Measurements from ENCODE around the gene FASN. TPM values are rescaled to one million over a fixed set of nuclear protein-coding genes. Genes with fewer than 3 reads are reported as not detected.

FASN gene
- total RNA-seq, 2 experiments from 2014 or later: 255 to 261 TPM

- CTCF ChIA-PET: no interaction called here
- no peaks in the 10 kb centered on the region for H3K27me3 Mint-ChIP-seq (ENCODE audit: low read depth)
- H3K36me3 Mint-ChIP-seq (ENCODE audit: low read depth): peaks cover 33% of the 10 kb centered on the region
- DNase-seq (no peak), ATAC-seq (no peak)
- H3K4me3 Mint-ChIP-seq: no peak overlapping the region
- no peaks in the 10 kb centered on the region for H3K9me3 Mint-ChIP-seq (ENCODE audit: insufficient read depth)
- H3K27ac Mint-ChIP-seq: no peak overlapping the region
- H3K4me1 Mint-ChIP-seq (ENCODE audit: low read depth): no peaks in the 10 kb centered on the region
- POLR2A ChIA-PET: no interaction called here
Measured at GRCh38 chr17:82083533-82084359, 14.3 kb downstream of the FASN start.

GRCh38 chr17:82083009-82083408 lies 15.0 kb downstream of the FASN start:
- Mint-ChIP-seq H3K27me3 (ENCODE audit: low read depth) (no peaks in the 10 kb centered on the region), H3K4me3 (no peak overlapping the region), H3K4me1 (ENCODE audit: low read depth) (no peaks in the 10 kb centered on the region), H3K36me3 (ENCODE audit: low read depth) (peaks cover 32% of the 10 kb centered on the region), H3K27ac (no peak overlapping the region), H3K9me3 (ENCODE audit: insufficient read depth) (no peaks in the 10 kb centered on the region)
- ChIA-PET POLR2A (no interaction called here), CTCF (no interaction called here)
- ATAC-seq (no peak), DNase-seq (no peak)

GRCh38 chr17:82082456-82082855 lies 15.6 kb downstream of the FASN start:
- CTCF ChIA-PET: no interaction called here
- peaks cover 30% of the 10 kb centered on the region for H3K36me3 Mint-ChIP-seq (ENCODE audit: low read depth)
- H3K4me3 Mint-ChIP-seq: no peak overlapping the region
- DNase-seq (no peak), ATAC-seq (no peak)
- POLR2A ChIA-PET: no interaction called here
- no peaks in the 10 kb centered on the region for H3K27me3 Mint-ChIP-seq (ENCODE audit: low read depth)
- H3K27ac Mint-ChIP-seq: no peak overlapping the region
- H3K4me1 Mint-ChIP-seq (ENCODE audit: low read depth): no peaks in the 10 kb centered on the region
- no peaks in the 10 kb centered on the region for H3K9me3 Mint-ChIP-seq (ENCODE audit: insufficient read depth)

- ChIA-PET CTCF (no interaction called here), POLR2A (interaction anchor here (0.6 kb wide), 1 partner anchor 11 kb away, joined by 3 read pairs; no protein-coding TSS in a partner anchor)
- DNase-seq (no peak), ATAC-seq (no peak)
- Mint-ChIP-seq H3K27ac (no peak overlapping the region), H3K36me3 (ENCODE audit: low read depth) (peaks cover 30% of the 10 kb centered on the region), H3K9me3 (ENCODE audit: insufficient read depth) (no peaks in the 10 kb centered on the region), H3K27me3 (ENCODE audit: low read depth) (no peaks in the 10 kb centered on the region), H3K4me1 (ENCODE audit: low read depth) (no peaks in the 10 kb centered on the region), H3K4me3 (no peak overlapping the region)
Measured at GRCh38 chr17:82081966-82082365, 16.1 kb downstream of the FASN start.

GRCh38 chr17:82081546-82081945 lies 16.5 kb downstream of the FASN start:
- H3K27ac Mint-ChIP-seq: no peak overlapping the region
- no peaks in the 10 kb centered on the region for H3K4me1 Mint-ChIP-seq (ENCODE audit: low read depth)
- ChIA-PET POLR2A (interaction anchor here (0.6 kb wide), 1 partner anchor 11 kb away, joined by 3 read pairs; no protein-coding TSS in a partner anchor), CTCF (no interaction called here)
- DNase-seq (no peak), ATAC-seq (no peak)
- no peak overlapping the region for H3K4me3 Mint-ChIP-seq
- no peaks in the 10 kb centered on the region for H3K9me3 Mint-ChIP-seq (ENCODE audit: insufficient read depth)
- peaks cover 30% of the 10 kb centered on the region for H3K36me3 Mint-ChIP-seq (ENCODE audit: low read depth)
- H3K27me3 Mint-ChIP-seq (ENCODE audit: low read depth): no peaks in the 10 kb centered on the region

- Mint-ChIP-seq H3K36me3 (ENCODE audit: low read depth) (peaks cover 28% of the 10 kb centered on the region), H3K27me3 (ENCODE audit: low read depth) (no peaks in the 10 kb centered on the region), H3K4me3 (no peak overlapping the region), H3K9me3 (ENCODE audit: insufficient read depth) (no peaks in the 10 kb centered on the region), H3K27ac (no peak overlapping the region), H3K4me1 (ENCODE audit: low read depth) (no peaks in the 10 kb centered on the region)
- POLR2A ChIA-PET: interaction anchor here (0.6 kb wide), 1 partner anchor 227 kb away, joined by 3 read pairs; no protein-coding TSS in a partner anchor
- CTCF ChIA-PET: no interaction called here
- DNase-seq (no peak), ATAC-seq (no peak)
Measured at GRCh38 chr17:82080789-82081464, 17.1 kb downstream of the FASN start.

GRCh38 chr17:82080048-82080788 lies 17.8 kb downstream of the FASN start:
- ChIA-PET CTCF (no interaction called here), POLR2A (interaction anchor here (0.6 kb wide), 1 partner anchor 226 kb away, joined by 3 read pairs; no protein-coding TSS in a partner anchor)
- Mint-ChIP-seq H3K4me3 (no peak overlapping the region), H3K4me1 (ENCODE audit: low read depth) (no peaks in the 10 kb centered on the region), H3K27me3 (ENCODE audit: low read depth) (no peaks in the 10 kb centered on the region), H3K36me3 (ENCODE audit: low read depth) (peaks cover 28% of the 10 kb centered on the region), H3K9me3 (ENCODE audit: insufficient read depth) (no peaks in the 10 kb centered on the region), H3K27ac (no peak overlapping the region)
- DNase-seq: no peak
- no peak for ATAC-seq

GRCh38 chr17:82079001-82079677 lies 18.9 kb downstream of the FASN start:
- CTCF ChIA-PET: no interaction called here
- no peak overlapping the region for H3K4me3 Mint-ChIP-seq
- no peaks in the 10 kb centered on the region for H3K4me1 Mint-ChIP-seq (ENCODE audit: low read depth)
- H3K36me3 Mint-ChIP-seq (ENCODE audit: low read depth): peaks cover 21% of the 10 kb centered on the region
- ATAC-seq (no peak), DNase-seq (no peak)
- H3K27ac Mint-ChIP-seq: no peak overlapping the region
- H3K27me3 Mint-ChIP-seq (ENCODE audit: low read depth): no peaks in the 10 kb centered on the region
- H3K9me3 Mint-ChIP-seq (ENCODE audit: insufficient read depth): no peaks in the 10 kb centered on the region
- POLR2A ChIA-PET: no interaction called here

GRCh38 chr17:82078433-82078832 lies 19.6 kb downstream of the FASN start:
- Mint-ChIP-seq H3K36me3 (ENCODE audit: low read depth) (peaks cover 18% of the 10 kb centered on the region), H3K9me3 (ENCODE audit: insufficient read depth) (no peaks in the 10 kb centered on the region), H3K4me1 (ENCODE audit: low read depth) (no peaks in the 10 kb centered on the region), H3K27ac (no peak overlapping the region), H3K4me3 (no peak overlapping the region), H3K27me3 (ENCODE audit: low read depth) (peaks cover 3% of the 10 kb centered on the region)
- ChIA-PET POLR2A (no interaction called here), CTCF (no interaction called here)
- DNase-seq (no peak), ATAC-seq (no peak)

GRCh38 chr17:82077617-82078358 lies 20.2 kb downstream of the FASN start:
- CTCF ChIA-PET: no interaction called here
- Mint-ChIP-seq H3K36me3 (ENCODE audit: low read depth) (peaks cover 15% of the 10 kb centered on the region), H3K27me3 (ENCODE audit: low read depth) (peaks cover 3% of the 10 kb centered on the region), H3K27ac (no peak overlapping the region), H3K4me3 (no peak overlapping the region), H3K9me3 (ENCODE audit: insufficient read depth) (no peaks in the 10 kb centered on the region), H3K4me1 (ENCODE audit: low read depth) (no peaks in the 10 kb centered on the region)
- POLR2A ChIA-PET: interaction anchor here (1.4 kb wide), 1 partner anchor 12 kb away, joined by 7 read pairs; the partner anchor contains the start of gene DUS1L
- no peak for DNase-seq
- no peak for ATAC-seq
